Neuronal stem cell (in vitro differentiated cells): ENCODE results near the gene PCDHB11.
"Not testable (repeated sequence)": the region's sequence is repeated elsewhere in the genome, so short reads cannot be mapped to it uniquely, and the experiment has no call there.

Experiments used
- DNase-seq: peaks from one replicate; pipeline ENCODE4 v3.0.0-alpha.2; 2013; ENCODE audit warnings: low spot score
- H2AFZ ChIP-seq: one replicate; pipeline ENCODE4 v1.6.1; 2013; ENCODE audit warnings: mild to moderate bottlenecking, low read length, inconsistent platforms
- H2AK5ac ChIP-seq: 2 replicates; pipeline ENCODE4 v1.6.1; 2013; ENCODE audit warnings: low read depth, mild to moderate bottlenecking, inconsistent platforms, low read length, moderate library complexity, mixed read lengths
- H2BK120ac ChIP-seq: 2 replicates; pipeline ENCODE4 v1.6.1; 2013; ENCODE audit warnings: low read depth, mild to moderate bottlenecking, inconsistent platforms, low read length, moderate library complexity, mixed read lengths
- H2BK12ac ChIP-seq: one replicate; pipeline ENCODE4 v1.6.1; 2013; ENCODE audit warnings: low read length, inconsistent platforms
- H2BK15ac ChIP-seq: 2 replicates; pipeline ENCODE4 v1.6.1; 2013; ENCODE audit warnings: mild to moderate bottlenecking, low read length, inconsistent platforms, mixed read lengths
- H2BK5ac ChIP-seq: one replicate; pipeline ENCODE4 v1.6.1; 2013; ENCODE audit warnings: inconsistent platforms, mild to moderate bottlenecking, low read length, moderate library complexity
- H3K14ac ChIP-seq: one replicate; pipeline ENCODE4 v1.6.1; 2013; ENCODE audit warnings: low read length, inconsistent platforms
- H3K18ac ChIP-seq: 2 replicates; pipeline ENCODE4 v1.6.1; 2013; ENCODE audit warnings: low read length, inconsistent platforms
- H3K23ac ChIP-seq: 2 replicates; pipeline ENCODE4 v1.6.1; 2013; ENCODE audit warnings: low read depth, mild to moderate bottlenecking, mixed read lengths, low read length, inconsistent platforms; ENCODE audit not compliant: poor library complexity
- H3K27ac ChIP-seq: replicated peaks from 3 replicates; pipeline ENCODE4 v1.5.1; 2013; ENCODE audit warnings: low read length, inconsistent platforms
- H3K27me3 ChIP-seq, 3 experiments: 2 replicates each; pipeline ENCODE4 v1.6.1; 2013; ENCODE audit warnings: low read length in 3 of 3, mild to moderate bottlenecking in 2 of 3, inconsistent platforms in 1 of 3, low read depth in 1 of 3, mixed read lengths in 1 of 3, moderate library complexity in 1 of 3; ENCODE audit not compliant: control insufficient read depth in 3 of 3, insufficient read depth in 3 of 3
- H3K36me3 ChIP-seq, 2 donors: replicated peaks in 1 of 2; 2 replicates each; pipeline ENCODE4 v1.6.1; 2013; ENCODE audit warnings: low read length in 2 of 2; ENCODE audit not compliant: control insufficient read depth in 2 of 2, insufficient read depth in 2 of 2
- H3K4ac ChIP-seq: 2 replicates; pipeline ENCODE4 v1.6.1; 2013; ENCODE audit warnings: inconsistent platforms, mild to moderate bottlenecking, low read length, moderate library complexity
- H3K4me1 ChIP-seq, 2 donors: 1 replicate in 1 of 2; 2 replicates in 1 of 2; pipeline ENCODE4 v1.6.1; 2013; ENCODE audit warnings: low read length in 2 of 2, low read depth in 1 of 2; ENCODE audit not compliant: control insufficient read depth in 2 of 2, insufficient read depth in 1 of 2
- H3K4me2 ChIP-seq: one replicate; pipeline ENCODE4 v1.6.1; 2013; ENCODE audit warnings: mild to moderate bottlenecking, low read length, inconsistent platforms; ENCODE audit not compliant: insufficient read depth, poor library complexity, severe bottlenecking
- H3K4me3 ChIP-seq, 2 donors: 2 replicates each; pipeline ENCODE4 v1.5.1; 2013; ENCODE audit warnings: low read length in 2 of 2, mild to moderate bottlenecking in 2 of 2, inconsistent platforms in 1 of 2, moderate library complexity in 1 of 2
- H3K79me1 ChIP-seq: one replicate; pipeline ENCODE4 v1.6.1; 2013; ENCODE audit warnings: low read depth, mild to moderate bottlenecking, inconsistent platforms, low read length, moderate library complexity
- H3K9ac ChIP-seq: one replicate; pipeline ENCODE4 v1.6.1; 2013; ENCODE audit warnings: mild to moderate bottlenecking, low read depth, low read length, inconsistent platforms; ENCODE audit not compliant: poor library complexity
- H3K9me3 ChIP-seq, 2 donors: replicated peaks in 1 of 2; 2 replicates each; pipeline versions ENCODE3 to v1.6.1; 2013; ENCODE audit warnings: low read length in 2 of 2, mild to moderate bottlenecking in 2 of 2, inconsistent platforms in 1 of 2, low read depth in 1 of 2, mixed read lengths in 1 of 2, moderate library complexity in 1 of 2; ENCODE audit not compliant: control insufficient read depth in 2 of 2, insufficient read depth in 1 of 2
- H4K8ac ChIP-seq: one replicate; pipeline ENCODE4 v1.6.1; 2013; ENCODE audit warnings: low read depth, mild to moderate bottlenecking, inconsistent platforms, low read length, moderate library complexity
- H4K91ac ChIP-seq: one replicate; pipeline ENCODE4 v1.6.1; 2013; ENCODE audit warnings: low read length, low read depth, mild to moderate bottlenecking, inconsistent platforms; ENCODE audit not compliant: poor library complexity
- WGBS, 2 donors: extraction: QIAGEN DNeasy Blood & Tissue Kit; methylation state at CpG; one replicate each; pipeline ENCODE4 v1.1.7; 2013; ENCODE audit warnings: missing lambda C conversion rate in 2 of 2, mixed read lengths in 1 of 2; ENCODE audit not compliant: insufficient read length in 2 of 2, insufficient replicate concordance in 1 of 2; ENCODE audit errors: extremely low coverage in 2 of 2; 5-methylcytosine and 5-hydroxymethylcytosine counted together

The PCDHB11 gene

DNA sequence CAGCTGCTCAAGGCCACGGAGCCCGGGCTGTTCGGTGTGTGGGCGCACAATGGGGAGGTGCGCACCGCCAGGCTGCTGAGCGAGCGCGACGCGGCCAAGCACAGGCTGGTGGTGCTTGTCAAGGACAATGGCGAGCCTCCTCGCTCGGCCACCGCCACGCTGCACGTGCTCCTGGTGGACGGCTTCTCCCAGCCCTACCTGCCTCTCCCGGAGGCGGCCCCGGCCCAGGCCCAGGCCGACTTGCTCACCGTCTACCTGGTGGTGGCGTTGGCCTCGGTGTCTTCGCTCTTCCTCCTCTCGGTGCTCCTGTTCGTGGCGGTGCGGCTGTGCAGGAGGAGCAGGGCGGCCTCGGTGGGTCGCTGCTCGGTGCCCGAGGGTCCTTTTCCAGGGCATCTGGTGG, 10.3 kb upstream of the PCDHB11 start:
- H4K8ac ChIP-seq, H3K9ac ChIP-seq, H3K36me3 ChIP-seq, H2BK120ac ChIP-seq, H2BK5ac ChIP-seq, H3K4me3 ChIP-seq, H3K27ac ChIP-seq, H3K18ac ChIP-seq, H4K91ac ChIP-seq, H3K79me1 ChIP-seq, H3K27me3 ChIP-seq, DNase-seq, H2AFZ ChIP-seq, H3K23ac ChIP-seq, H3K4me1 ChIP-seq, H2BK12ac ChIP-seq, H3K4ac ChIP-seq, H2AK5ac ChIP-seq, H3K4me2 ChIP-seq, H2BK15ac ChIP-seq, H3K14ac ChIP-seq: not testable (repeated sequence)
- WGBS, 2 donors: no CpG with 5 or more reads among the region's 35 CpGs
- peaks cover 3 to 39% of the 10 kb centered on the region in 2 donors for H3K9me3 ChIP-seq

DNA sequence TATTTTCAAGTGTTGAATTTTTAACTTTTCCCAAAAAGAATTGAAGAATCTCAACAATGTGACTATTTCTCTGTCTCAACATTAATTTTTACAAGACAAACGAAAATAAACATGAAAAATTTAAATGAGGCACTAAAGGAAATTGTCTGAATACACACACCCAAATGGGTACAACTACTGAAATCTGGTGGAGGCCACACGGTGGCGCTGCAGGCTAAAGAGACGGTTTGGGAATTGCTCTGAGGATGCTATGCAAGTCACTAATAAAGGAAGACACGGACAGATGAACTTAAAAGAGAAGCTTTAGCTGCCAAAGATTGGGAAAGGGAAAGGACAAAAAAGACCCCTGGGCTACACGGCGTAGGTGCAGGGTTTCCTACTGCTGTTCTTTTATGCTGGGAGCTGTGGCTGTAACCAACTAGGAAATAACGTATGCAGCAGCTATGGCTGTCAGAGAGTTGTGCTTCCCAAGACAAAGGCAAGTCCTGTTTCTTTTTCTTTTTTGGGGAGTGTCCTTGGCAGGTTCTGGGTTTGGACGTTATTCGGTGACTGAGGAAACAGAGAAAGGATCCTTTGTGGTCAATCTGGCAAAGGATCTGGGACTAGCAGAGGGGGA, 7.2 kb upstream of the PCDHB11 start, which contains the start of gene PCDHB10:
PCDHB10 (plus strand) TSS at position 244 of the 616 bp plus-strand sequence; CDS start at position 444, 200 bp downstream.
- no peaks in the 10 kb centered on the region for H3K27me3 ChIP-seq
- H2BK12ac ChIP-seq: no peak within 1 kb of the TSS
- H3K36me3 ChIP-seq: no peaks in the 10 kb centered on the region
- no peak within 1 kb of the TSS for H3K23ac ChIP-seq
- no peak within 1 kb of the TSS for H2BK120ac ChIP-seq
- no peak within 1 kb of the TSS for H3K27ac ChIP-seq
- H2BK5ac ChIP-seq: no peak within 1 kb of the TSS
- peaks cover 3 to 36% of the 10 kb centered on the region in 2 donors for H3K9me3 ChIP-seq
- no peak within 1 kb of the TSS for H2AK5ac ChIP-seq
- H3K4me3 ChIP-seq: peak within 1 kb of the TSS; percentile 40 to 41
- H3K4me2 ChIP-seq: no peak within 1 kb of the TSS
- H3K18ac ChIP-seq: no peak within 1 kb of the TSS
- H3K79me1 ChIP-seq: no peaks in the 10 kb centered on the region
- H4K91ac ChIP-seq: no peak within 1 kb of the TSS
- no peak within 1 kb of the TSS for H3K4ac ChIP-seq
- no peak within 1 kb of the TSS for H2BK15ac ChIP-seq
- WGBS, 2 donors: no CpG with 5 or more reads among the region's 10 CpGs
- no peak within 1 kb of the TSS for H3K14ac ChIP-seq
- H3K4me1 ChIP-seq: no peaks in the 10 kb centered on the region
- H3K9ac ChIP-seq: no peak within 1 kb of the TSS
- DNase-seq: peak; percentile 51
- H4K8ac ChIP-seq: no peak within 1 kb of the TSS
- peak within 1 kb of the TSS; percentile 78 for H2AFZ ChIP-seq

DNA sequence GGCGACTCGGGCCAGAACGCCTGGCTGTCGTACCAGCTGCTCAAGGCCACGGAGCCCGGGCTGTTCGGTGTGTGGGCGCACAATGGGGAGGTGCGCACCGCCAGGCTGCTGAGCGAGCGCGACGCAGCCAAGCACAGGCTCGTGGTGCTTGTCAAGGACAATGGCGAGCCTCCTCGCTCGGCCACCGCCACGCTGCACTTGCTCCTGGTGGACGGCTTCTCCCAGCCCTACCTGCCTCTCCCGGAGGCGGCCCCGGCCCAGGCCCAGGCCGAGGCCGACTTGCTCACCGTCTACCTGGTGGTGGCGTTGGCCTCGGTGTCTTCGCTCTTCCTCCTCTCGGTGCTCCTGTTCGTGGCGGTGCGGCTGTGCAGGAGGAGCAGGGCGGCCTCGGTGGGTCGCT, 5.1 kb upstream of the PCDHB11 start:
- not testable (repeated sequence) for H4K91ac ChIP-seq, H2BK5ac ChIP-seq, H3K4me1 ChIP-seq, H3K27me3 ChIP-seq, H3K79me1 ChIP-seq, H3K27ac ChIP-seq, H2BK120ac ChIP-seq, H2BK15ac ChIP-seq, H3K4ac ChIP-seq, H3K4me3 ChIP-seq, H2AFZ ChIP-seq, H3K4me2 ChIP-seq, H3K18ac ChIP-seq, DNase-seq, H3K36me3 ChIP-seq, H2AK5ac ChIP-seq, H4K8ac ChIP-seq, H3K9ac ChIP-seq, H2BK12ac ChIP-seq, H3K14ac ChIP-seq, H3K23ac ChIP-seq
- WGBS, 2 donors: no CpG with 5 or more reads among the region's 37 CpGs
- peaks cover 4 to 36% of the 10 kb centered on the region in 2 donors for H3K9me3 ChIP-seq

GRCh38 chr5:141196363-141196762, 3.1 kb upstream of the PCDHB11 start:
- Histone ChIP-seq H3K14ac (no peak overlapping the region), H2BK12ac (no peak overlapping the region), H3K4me1 (no peaks in the 10 kb centered on the region), H3K9ac (no peak overlapping the region), H3K4me2 (no peak overlapping the region), H2AK5ac (no peak overlapping the region), H3K9me3 (peaks cover 10 to 40% of the 10 kb centered on the region in 2 donors), H3K36me3 (no peaks in the 10 kb centered on the region), H3K18ac (no peak overlapping the region), H3K27me3 (peaks cover 0 to 2% (median 0%) of the 10 kb centered on the region in 3 experiments), H4K91ac (no peak overlapping the region), H2BK5ac (no peak overlapping the region), H3K4ac (no peak overlapping the region), H4K8ac (no peak overlapping the region), H2BK15ac (no peak overlapping the region), H2BK120ac (no peak overlapping the region), H2AFZ (no peak overlapping the region), H3K4me3 (no peak overlapping the region), H3K23ac (no peak overlapping the region), H3K79me1 (no peaks in the 10 kb centered on the region), H3K27ac (no peak overlapping the region)
- DNase-seq: no peak
- no CpG with 5 or more reads among the region's 3 CpGs for WGBS, 2 donors
